Activated B cell treated with CpG ODN at 0.5 μM for 24 hours (primary cell): ENCODE measurements around the gene AGPS. TPM values are rescaled to one million over a fixed set of nuclear protein-coding genes. Genes with fewer than 3 reads are reported as not detected.
"Not testable (repeated sequence)": the region's sequence is repeated elsewhere in the genome, so short reads cannot be mapped to it uniquely, and the experiment has no call there.

ENCODE experiments used
- ATAC-seq: fragments of 200-7000 bp; cut with Tn5 transposase; one replicate; pipeline ENCODE4 v1.10.0; 2021; ENCODE audit warnings: low read depth, mild to moderate bottlenecking, moderate library complexity
- CTCF ChIA-PET: fragments of 350-600 bp; sonication (Branson Sonifier 250); formaldehyde crosslinking; loops from one replicate; lab custom pipeline; 2021; ENCODE audit warnings: antibody characterized with exemption; lab: Charles Lee
- POLR2A ChIA-PET: fragments of 350-600 bp; sonication (Branson Sonifier 250); formaldehyde crosslinking; loops from one replicate; lab custom pipeline; 2021; ENCODE audit warnings: antibody characterized with exemption; lab: Charles Lee
- DNase-seq: peaks from one replicate; pipeline ENCODE4 v3.0.0; 2022
- H3K27ac Mint-ChIP-seq: one replicate; pipeline ENCODE4 v1.8.0; 2020; ENCODE audit warnings: mixed read lengths
- H3K27me3 Mint-ChIP-seq: one replicate; pipeline ENCODE4 v1.8.0; 2021; ENCODE audit warnings: mixed read lengths
- H3K36me3 Mint-ChIP-seq: one replicate; pipeline ENCODE4 v1.8.0; 2021; ENCODE audit warnings: low read depth, mixed read lengths
- H3K4me1 Mint-ChIP-seq: one replicate; pipeline ENCODE4 v1.8.0; 2021; ENCODE audit warnings: mixed read lengths
- H3K4me3 Mint-ChIP-seq: one replicate; pipeline ENCODE4 v1.8.0; 2020; ENCODE audit warnings: mild to moderate bottlenecking, mixed read lengths
- H3K9me3 Mint-ChIP-seq: one replicate; pipeline ENCODE4 v1.8.0; 2020; ENCODE audit warnings: mixed read lengths
- intact Hi-C: fragments of 100-400 bp; cut with micrococcal nuclease; formaldehyde crosslinking; loops from one replicate; pipeline ENCODE4 v1.15.1; 2024
- total RNA-seq: library from RNA; stranded (reverse); gene quantifications from 2 replicates; pipeline ENCODE4 v1.2.3, GENCODE V29; 2022
- TF ChIP-seq, protein P1 (sequence below): fragments of 200-600 bp; IDR thresholded peaks from one replicate; pipeline ENCODE4 v1.8.0; 2022; ENCODE audit warnings: antibody characterized with exemption, mild to moderate bottlenecking

AGPS gene
- total RNA-seq, 1 donor from 2014 or later = 29.9 TPM

DNA sequence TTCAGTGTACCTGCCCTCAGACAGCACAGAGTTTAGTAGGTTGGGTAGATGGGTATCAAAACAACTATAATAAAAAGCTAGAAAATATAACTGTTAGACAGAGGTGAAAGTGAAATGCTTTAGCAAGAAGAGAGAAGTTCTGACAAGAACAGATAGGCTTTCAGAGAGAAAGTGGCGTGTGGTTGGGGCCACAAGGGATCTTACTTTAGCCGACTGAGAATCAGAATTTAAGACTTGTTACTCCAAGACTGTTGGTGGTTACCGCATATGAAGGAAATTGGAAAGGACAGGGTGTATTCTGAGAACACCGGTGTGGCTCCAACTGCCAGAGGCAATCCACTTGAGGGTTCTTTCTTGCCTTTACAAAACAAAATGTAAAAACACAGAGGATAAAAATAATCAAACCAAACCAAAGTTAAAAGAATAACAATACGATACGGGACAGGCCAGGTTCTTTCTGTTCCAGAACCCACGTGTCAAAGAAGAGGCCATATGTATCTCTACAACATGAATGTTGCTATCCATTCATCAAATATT is 44.4 kb upstream of the AGPS start:
- ATAC-seq = no peak
- H3K4me1 Mint-ChIP-seq = peaks cover 23% of the 10 kb centered on the region
- CTCF ChIA-PET = interaction anchor here (2.0 kb wide), 1 partner anchor 13 kb away, joined by 8 read pairs; no protein-coding TSS in a partner anchor
- H3K27me3 Mint-ChIP-seq = no peaks in the 10 kb centered on the region
- no peak overlapping the region for H3K4me3 Mint-ChIP-seq
- TF ChIP-seq, protein P1, sequence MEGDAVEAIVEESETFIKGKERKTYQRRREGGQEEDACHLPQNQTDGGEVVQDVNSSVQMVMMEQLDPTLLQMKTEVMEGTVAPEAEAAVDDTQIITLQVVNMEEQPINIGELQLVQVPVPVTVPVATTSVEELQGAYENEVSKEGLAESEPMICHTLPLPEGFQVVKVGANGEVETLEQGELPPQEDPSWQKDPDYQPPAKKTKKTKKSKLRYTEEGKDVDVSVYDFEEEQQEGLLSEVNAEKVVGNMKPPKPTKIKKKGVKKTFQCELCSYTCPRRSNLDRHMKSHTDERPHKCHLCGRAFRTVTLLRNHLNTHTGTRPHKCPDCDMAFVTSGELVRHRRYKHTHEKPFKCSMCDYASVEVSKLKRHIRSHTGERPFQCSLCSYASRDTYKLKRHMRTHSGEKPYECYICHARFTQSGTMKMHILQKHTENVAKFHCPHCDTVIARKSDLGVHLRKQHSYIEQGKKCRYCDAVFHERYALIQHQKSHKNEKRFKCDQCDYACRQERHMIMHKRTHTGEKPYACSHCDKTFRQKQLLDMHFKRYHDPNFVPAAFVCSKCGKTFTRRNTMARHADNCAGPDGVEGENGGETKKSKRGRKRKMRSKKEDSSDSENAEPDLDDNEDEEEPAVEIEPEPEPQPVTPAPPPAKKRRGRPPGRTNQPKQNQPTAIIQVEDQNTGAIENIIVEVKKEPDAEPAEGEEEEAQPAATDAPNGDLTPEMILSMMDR = no peak
- no peak overlapping the region for H3K27ac Mint-ChIP-seq
- H3K36me3 Mint-ChIP-seq = no peaks in the 10 kb centered on the region
- DNase-seq = no peak
- no peaks in the 10 kb centered on the region for H3K9me3 Mint-ChIP-seq
- intact Hi-C loops = loop anchor here (5.0 kb wide), 1 partner anchor 34 kb away; no protein-coding TSS in a partner anchor
- POLR2A ChIA-PET = interaction anchor here (0.6 kb wide), 1 partner anchor 72 kb away, joined by 4 read pairs; no protein-coding TSS in a partner anchor

DNA sequence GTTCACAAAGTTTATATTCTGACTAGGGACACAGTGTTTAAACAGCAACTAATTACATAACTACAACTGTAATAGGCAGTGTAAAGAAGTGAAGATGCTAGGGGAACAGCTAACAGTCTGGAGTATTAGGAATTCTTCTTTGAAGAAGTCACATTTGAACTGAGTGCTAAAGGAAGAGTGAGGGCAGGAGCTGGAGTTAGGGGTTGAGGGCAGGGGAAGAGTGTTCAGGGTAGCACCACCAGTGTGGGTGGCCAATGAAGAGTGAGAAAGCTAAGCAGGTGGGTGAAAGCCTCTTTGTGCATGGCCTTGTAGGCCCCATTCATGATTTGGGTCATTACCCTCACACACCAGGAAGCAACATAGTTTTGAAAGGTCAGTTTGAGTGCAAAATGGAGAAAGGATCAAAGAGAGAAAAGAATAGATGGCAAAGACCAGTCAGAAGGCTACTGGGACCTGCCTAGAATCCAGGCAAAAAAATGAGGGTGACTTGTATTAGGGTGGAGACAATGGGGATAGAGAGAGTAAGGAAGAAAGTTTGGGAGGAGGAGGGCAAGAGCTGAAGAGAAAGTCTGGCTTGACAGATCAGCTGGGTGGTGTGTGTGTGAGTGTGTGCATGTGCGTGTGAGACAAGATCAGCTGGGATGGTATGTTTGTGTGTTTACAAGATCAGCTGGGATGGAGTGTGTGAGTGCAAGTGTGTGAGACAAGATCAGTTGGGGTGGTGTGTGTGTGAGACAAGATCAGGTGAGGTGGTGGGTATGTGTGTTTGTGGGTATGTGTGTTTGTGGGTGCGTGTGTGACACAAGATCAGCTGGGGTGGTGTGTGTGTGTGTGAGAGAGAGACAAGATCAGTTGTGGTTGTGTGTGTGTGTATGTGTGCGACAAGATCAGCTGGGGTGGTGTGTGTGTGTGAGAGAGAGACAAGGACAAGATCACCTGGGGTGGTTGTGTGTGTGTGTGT is 43.6 kb upstream of the AGPS start:
- DNase-seq (no peak), ATAC-seq (no peak)
- no peaks in the 10 kb centered on the region for H3K9me3 Mint-ChIP-seq
- ChIA-PET CTCF (interaction anchor here (2.0 kb wide), 1 partner anchor 14 kb away, joined by 8 read pairs; no protein-coding TSS in a partner anchor), POLR2A (interaction anchor here (0.6 kb wide), 1 partner anchor 72 kb away, joined by 4 read pairs; no protein-coding TSS in a partner anchor)
- intact Hi-C loops = loop anchor here (5.0 kb wide), 1 partner anchor 33 kb away; no protein-coding TSS in a partner anchor
- H3K36me3 Mint-ChIP-seq = no peaks in the 10 kb centered on the region
- H3K27ac Mint-ChIP-seq = no peak overlapping the region
- peaks cover 16% of the 10 kb centered on the region for H3K4me1 Mint-ChIP-seq
- TF ChIP-seq, protein P1 = no peak
- H3K4me3 Mint-ChIP-seq = no peak overlapping the region
- H3K27me3 Mint-ChIP-seq = no peaks in the 10 kb centered on the region

DNA sequence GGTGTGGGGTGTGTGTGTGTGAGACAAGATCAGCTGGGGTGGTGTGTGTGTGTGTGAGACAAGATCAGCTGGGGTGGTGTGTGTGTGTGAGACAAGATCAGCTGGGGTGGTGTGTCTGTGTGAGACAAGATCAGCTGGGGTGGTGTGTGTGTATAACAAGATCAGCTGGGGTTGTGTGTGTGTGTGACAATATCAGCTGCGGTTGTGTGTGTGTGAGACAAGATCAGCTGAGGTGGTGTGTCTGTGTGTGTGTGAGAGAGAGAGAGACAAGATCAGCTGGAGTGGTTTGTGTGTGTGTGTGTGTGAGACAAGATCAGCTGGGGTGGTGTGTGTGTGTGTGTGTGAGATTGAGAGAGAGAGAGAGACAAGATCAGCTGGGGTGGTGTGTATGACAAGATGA is 41.9 kb upstream of the AGPS start:
- H3K27me3 Mint-ChIP-seq, intact Hi-C loops, ATAC-seq, H3K9me3 Mint-ChIP-seq, DNase-seq, H3K27ac Mint-ChIP-seq, POLR2A ChIA-PET, H3K36me3 Mint-ChIP-seq, H3K4me3 Mint-ChIP-seq: not testable (repeated sequence)
- CTCF ChIA-PET = interaction anchor here (1.2 kb wide), 1 partner anchor 17 kb away, joined by 5 read pairs; no protein-coding TSS in a partner anchor
- H3K4me1 Mint-ChIP-seq = peaks cover 15% of the 10 kb centered on the region

GRCh38 chr2:177351121-177351520 is 41.5 kb upstream of the AGPS start:
- ATAC-seq, intact Hi-C loops, H3K27ac Mint-ChIP-seq, H3K4me3 Mint-ChIP-seq, H3K9me3 Mint-ChIP-seq, H3K27me3 Mint-ChIP-seq, POLR2A ChIA-PET, H3K36me3 Mint-ChIP-seq, DNase-seq: not testable (repeated sequence)
- peaks cover 15% of the 10 kb centered on the region for H3K4me1 Mint-ChIP-seq
- CTCF ChIA-PET = interaction anchor here (1.2 kb wide), 1 partner anchor 18 kb away, joined by 5 read pairs; no protein-coding TSS in a partner anchor

DNA sequence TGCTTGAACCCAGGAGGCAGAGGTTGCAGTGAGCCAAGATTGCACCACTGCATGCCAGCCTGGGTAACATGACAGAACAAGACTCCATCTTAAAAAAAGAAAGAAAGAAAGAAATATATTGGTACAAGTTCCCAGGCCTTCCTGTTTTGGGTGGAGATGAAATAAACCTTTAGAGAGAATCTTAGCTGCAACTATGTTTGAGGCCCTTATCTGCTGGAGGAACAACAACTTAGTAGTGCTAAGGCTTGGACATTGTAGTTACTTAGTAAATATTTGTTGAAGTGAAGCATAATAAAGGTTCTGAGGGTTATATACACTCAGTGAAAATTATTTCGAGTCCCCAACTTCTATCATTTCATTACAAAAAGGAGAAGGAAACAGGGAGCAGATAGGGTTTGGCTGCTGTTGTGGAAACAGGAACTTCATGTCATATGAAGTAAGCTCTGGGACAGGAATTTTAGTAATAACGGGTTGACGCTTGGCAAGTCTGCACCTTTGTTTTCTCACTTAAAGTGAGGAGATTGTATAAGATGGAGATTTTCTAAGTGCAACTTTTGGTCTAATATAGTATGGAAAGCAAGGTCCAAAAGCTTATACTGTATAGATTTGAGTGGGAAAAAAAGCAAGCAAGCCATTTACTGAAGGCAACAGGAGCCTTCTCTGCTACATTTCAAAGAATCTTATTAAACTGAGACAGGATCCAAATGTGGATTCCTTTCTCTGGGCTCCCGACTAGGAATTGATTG is 40.0 kb upstream of the AGPS start:
- Mint-ChIP-seq H3K27me3 (no peaks in the 10 kb centered on the region), H3K4me1 (peaks cover 15% of the 10 kb centered on the region), H3K4me3 (no peak overlapping the region), H3K27ac (peak overlapping the region; percentile 3), H3K9me3 (no peaks in the 10 kb centered on the region), H3K36me3 (no peaks in the 10 kb centered on the region)
- intact Hi-C loops = no loop called here
- ATAC-seq (no peak), DNase-seq (no peak)
- ChIA-PET POLR2A (no interaction called here), CTCF (no interaction called here)
- TF ChIP-seq, protein P1 = no peak
